Umbilical cord (tissue), 2 donors: ENCODE measurements around the gene NUMBL. TPM values are rescaled to one million over a fixed set of nuclear protein-coding genes. Genes with fewer than 3 reads are reported as not detected.
"Not testable (repeated sequence)": the region's sequence is repeated elsewhere in the genome, so short reads cannot be mapped to it uniquely, and the experiment has no call there.

Source experiments
- DNase-seq: peaks from one replicate; pipeline ENCODE4 v3.0.0-alpha.2; 2015; ENCODE audit warnings: low spot score
- total RNA-seq: library from RNA; depleted of rRNA; stranded (reverse); fragments of >200 nt; gene quantifications from one replicate; pipeline ENCODE4 v1.2.3, GENCODE V29; 2014; ENCODE audit warnings: low replicate concordance; ENCODE audit not compliant: insufficient read depth

Gene NUMBL
- 27.2 TPM for total RNA-seq

GRCh38 chr19:40690050-40690692 lies at the start of gene NUMBL:
TSS of gene NUMBL (minus strand) at chr19:40690651. CDS start at chr19:40690483, 168 bp downstream.
- peak; percentile 92 for DNase-seq

DNA sequence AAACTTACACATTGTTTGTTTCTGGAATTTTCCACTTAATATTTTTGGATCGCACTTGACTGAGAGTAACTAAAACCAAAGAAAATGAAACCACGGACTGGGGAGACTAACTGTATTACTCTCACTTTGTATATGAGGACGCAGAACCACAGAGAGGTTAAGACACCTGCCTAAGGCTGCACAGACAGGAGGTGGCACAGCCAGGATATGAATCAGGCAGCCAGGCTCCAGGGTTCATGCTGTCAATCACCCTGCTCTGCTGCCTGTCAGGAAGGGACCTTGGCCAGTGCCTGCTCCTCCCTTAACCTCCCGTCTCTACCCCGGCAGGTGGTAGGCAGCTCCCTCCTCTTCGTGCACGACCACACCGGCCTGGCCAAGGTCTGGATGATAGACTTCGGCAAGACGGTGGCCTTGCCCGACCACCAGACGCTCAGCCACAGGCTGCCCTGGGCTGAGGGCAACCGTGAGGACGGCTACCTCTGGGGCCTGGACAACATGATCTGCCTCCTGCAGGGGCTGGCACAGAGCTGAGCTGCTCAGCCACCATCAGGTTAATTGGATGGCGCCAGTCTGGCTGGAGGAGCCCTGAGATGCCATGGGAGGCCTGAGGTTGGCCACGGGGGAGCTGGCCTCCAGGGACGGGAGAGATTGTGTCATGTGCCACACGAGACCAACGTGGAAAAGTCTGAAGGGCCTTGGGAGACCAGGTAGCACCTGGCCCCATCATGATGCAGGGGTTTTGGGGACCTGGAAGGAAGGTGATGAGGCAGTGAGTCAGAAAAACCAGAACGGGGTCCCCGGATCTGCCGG lies 48.8 kb upstream of the NUMBL start:
- no peak for DNase-seq

- no peak for DNase-seq
Observed at GRCh38 chr19:40737102-40737644, 46.7 kb upstream of the NUMBL start.

DNA sequence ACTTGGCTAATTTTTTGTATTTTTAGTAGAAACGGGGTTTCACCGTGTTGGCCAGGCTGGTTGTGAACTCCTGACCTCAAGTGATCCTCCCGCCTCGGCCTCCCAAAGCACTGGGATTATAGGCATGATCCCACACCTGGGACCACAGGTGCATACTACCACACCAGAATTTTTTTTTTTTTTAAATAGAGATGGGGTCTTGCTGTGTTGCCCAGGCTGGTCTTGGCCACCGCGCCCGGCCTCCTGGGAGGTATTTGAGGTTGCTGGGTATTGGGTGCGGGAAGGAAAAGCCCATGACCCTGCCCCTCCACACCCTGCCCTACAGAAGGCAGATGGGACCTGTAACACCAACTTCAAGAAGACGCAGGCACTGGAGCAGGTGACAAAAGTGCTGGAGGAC lies 46.2 kb upstream of the NUMBL start:
- no peak for DNase-seq

DNA sequence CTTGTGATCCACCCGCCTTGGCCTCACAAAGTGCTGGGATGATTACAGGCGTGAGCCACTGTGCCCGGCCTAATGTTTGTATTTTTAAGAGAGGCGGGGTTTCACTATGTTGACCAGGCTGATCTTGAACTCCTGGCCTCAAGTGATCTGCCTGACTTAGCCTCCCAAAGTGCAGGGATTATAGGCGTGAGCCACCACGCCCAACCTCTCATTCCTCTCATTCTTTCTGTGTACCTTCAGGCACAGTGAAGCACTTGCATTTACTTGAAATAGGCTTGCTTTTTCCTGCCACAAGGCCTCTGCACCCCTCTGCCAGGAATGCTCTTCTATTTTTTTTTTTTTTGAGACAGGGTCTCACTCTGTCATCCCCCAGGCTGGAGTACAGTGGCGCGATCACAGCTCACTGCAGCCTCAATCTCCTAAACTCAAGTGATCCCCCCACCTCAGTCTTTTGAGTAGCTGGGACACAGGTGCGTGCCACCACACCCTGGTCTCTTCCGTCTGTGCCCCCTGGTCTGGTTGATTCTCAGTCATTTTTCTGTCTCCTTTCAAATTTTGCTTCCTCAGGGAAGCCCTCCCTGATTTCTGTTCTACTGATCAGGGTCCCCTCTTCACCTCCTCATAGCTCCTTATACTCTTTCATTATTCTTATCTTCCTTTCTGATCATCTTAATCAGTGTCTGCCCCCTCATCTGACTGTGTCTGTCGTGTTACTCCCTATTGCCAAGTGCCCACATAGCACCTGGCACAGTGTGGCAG lies 44.7 kb upstream of the NUMBL start:
- no peak for DNase-seq

GRCh38 chr19:40733149-40733548 lies 42.7 kb upstream of the NUMBL start:
- no peak for DNase-seq

GRCh38 chr19:40732304-40732703 lies 41.9 kb upstream of the NUMBL start:
- not testable (repeated sequence) for DNase-seq

DNA sequence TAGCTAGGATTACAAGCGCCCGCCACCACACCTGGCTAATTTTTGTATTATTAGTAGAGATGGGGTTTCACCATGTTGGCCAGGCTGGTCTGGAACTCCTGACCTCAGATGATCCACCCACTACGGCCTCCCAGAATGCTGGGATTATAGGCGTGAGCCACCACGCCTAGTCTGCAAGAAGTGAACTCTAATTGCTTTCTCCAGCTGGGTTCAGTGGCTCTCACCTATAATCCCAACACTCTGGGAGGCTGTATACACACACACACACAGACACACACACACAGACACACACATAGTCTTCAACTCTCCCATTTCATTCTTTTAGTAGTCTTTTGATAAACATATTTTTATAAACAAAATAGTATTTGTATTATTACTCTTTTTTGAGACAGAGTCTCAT lies 39.6 kb upstream of the NUMBL start:
- DNase-seq: not testable (repeated sequence)

GRCh38 chr19:40726279-40726678 lies 35.8 kb upstream of the NUMBL start:
- no peak for DNase-seq

- DNase-seq: no peak
Observed at GRCh38 chr19:40724855-40725254, 34.4 kb upstream of the NUMBL start.

- no peak for DNase-seq
Observed at GRCh38 chr19:40724315-40724714, 33.9 kb upstream of the NUMBL start.

DNA sequence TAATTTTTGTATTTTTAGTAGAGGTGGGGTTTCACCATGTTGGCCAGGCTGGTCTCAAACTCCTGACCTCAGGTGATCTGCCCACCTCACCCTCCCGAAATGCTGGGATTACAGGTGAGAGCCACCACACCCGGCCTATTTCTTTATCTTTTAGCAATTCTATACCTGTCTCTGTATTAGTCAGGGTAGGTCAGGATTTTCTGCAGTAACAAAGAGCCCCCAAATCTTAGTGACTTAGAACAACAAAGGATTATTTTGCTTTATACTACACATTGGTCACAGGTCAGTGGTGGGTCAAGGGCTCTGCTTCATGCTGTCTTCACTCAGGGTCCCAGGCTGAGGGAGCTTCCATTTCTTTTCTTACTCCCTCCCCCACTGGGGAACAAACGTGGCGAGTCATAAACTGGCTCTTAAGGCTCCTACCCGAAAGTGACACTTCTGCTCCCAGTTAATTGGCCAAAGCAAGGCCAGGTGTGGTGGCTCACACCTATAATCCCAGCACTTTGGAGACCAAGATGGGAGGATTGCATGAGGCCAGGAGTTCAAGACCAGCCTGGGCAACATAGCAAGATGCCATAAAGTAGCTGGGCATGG lies 33.3 kb upstream of the NUMBL start:
- DNase-seq: no peak

GRCh38 chr19:40721936-40722661 lies 31.6 kb upstream of the NUMBL start:
- no peak for DNase-seq

DNA sequence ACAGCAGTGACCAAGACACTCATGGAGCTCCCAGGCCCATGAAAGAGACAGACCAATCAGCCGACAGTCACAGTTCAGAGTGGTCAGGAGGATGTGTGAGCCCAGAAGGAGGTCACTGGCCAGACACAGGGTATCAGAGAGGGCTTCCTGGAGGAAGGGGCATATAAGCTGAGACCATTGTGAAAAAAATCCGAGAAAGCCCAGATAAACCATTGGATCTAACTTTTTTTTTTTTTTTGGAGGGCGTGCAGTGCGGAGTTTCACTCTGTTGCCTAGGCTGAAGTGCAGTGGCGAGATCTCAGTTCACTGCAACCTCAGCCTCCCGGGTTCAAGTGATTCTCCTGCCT lies 30.7 kb upstream of the NUMBL start:
- DNase-seq: no peak

DNA sequence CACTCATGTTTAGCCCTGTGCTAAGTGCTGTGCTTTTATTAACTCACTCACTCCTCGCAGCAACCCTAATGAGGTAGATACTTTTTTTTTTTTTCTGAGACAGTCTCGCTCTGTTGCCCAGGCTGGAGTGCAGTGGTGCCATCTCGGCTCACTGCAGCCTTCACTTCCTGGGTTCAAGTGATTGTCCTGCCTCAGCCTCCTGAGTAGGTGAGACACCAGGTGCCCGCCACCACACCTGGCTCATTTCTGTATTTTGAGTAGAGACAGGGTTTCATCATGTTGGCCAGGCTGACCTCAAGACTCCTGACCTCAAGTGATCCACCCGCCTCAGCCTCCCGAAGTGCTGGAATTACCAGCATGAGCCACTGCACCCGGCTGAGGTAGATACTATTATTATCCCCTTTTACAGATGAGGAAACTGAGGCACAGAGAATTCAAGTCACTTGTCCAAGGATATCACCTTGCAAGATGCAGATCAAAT lies 29.0 kb upstream of the NUMBL start:
- no peak for DNase-seq

DNA sequence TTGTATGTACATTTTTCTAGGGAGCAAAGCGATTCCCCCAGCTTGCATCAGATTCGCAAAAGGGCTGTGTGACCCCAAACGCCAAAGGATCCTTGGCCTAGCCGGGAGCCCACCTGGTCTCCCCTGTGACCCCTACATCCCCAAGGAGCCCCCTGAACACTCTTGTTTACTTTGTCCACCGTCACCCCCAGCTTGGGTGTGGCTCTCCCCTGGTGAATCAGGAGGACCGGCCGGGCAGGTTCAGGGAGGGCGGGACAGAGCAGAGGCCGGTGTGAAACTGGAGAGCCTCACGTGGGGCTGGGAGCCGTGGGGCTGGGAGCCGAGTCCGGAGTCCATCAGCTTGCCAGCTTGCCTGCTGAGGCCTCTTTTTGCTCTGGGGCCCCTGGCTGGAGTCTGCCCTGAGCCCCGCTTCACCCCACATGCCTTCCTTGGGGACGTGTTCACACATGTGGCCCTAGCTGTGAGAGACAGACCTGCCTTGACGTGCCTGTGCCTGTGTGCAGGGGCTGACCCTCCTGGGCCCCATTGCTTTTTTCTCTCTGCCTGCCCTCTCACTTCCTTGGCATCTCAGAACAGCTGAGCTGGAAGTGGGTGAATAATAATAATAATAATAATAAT lies 28.4 kb upstream of the NUMBL start:
- peak; percentile 63 for DNase-seq

DNA sequence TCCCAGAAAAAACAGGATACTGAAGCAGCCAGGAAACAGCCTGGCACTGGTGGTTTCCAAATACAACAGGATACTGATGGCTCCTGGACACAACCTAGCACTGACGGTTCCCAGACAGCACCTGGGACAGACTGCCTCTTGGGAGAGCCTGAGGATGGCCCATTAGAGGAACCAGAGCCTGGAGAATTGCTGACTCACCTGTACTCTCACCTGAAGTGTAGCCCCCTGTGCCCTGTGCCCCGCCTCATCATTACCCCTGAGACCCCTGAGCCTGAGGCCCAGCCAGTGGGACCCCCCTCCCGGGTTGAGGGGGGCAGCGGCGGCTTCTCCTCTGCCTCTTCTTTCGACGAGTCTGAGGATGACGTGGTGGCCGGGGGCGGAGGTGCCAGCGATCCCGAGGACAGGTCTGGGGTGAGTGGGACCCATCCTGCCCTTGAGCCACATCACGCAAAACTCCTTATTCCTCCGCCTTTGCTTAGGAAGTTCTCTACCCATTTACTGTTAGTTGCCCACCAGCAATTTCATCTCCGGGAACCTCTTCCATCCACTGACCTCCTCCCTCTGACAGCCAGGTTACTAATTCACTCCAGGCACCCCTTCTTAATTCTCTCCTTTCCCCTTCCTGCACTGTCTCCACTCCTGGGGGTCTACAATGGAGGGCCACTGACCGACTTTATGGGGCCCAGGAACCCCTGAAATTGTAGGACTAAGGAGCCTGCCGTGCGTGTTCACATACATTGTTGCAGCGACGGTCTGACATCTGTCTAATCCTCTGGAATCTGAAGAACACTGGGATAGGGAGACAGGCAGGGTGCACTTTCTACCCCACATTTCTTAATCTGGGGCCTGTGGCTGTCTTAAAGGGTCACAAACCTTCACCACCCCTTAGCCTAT lies 27.7 kb upstream of the NUMBL start:
- peak; percentile 19 for DNase-seq

GRCh38 chr19:40717325-40717879 lies 27.0 kb upstream of the NUMBL start:
- no peak for DNase-seq
